T47D (cell line): Measurements from ENCODE around the gene ELK3.

Source experiments
- DNase-seq, 2 experiments: peaks; one replicate each; pipeline versions ENCODE4 v3.0.0 to v3.0.0-alpha.2; 2011 to 2012; ENCODE audit warnings: low read depth in 1 of 2, low spot score in 1 of 2
- JUND ChIP-seq: IDR thresholded peaks from 2 replicates; pipeline ENCODE4 v1.6.1; 2012; ENCODE audit warnings: low read depth
- in situ Hi-C: cut with HindIII; loops from 2 replicates; pipeline ENCODE4 v1.10.0; 2016; ENCODE audit warnings: low sequenced_read_pairs, low pct_unique_long_range_greater_than_20kb

The ELK3 gene

DNA sequence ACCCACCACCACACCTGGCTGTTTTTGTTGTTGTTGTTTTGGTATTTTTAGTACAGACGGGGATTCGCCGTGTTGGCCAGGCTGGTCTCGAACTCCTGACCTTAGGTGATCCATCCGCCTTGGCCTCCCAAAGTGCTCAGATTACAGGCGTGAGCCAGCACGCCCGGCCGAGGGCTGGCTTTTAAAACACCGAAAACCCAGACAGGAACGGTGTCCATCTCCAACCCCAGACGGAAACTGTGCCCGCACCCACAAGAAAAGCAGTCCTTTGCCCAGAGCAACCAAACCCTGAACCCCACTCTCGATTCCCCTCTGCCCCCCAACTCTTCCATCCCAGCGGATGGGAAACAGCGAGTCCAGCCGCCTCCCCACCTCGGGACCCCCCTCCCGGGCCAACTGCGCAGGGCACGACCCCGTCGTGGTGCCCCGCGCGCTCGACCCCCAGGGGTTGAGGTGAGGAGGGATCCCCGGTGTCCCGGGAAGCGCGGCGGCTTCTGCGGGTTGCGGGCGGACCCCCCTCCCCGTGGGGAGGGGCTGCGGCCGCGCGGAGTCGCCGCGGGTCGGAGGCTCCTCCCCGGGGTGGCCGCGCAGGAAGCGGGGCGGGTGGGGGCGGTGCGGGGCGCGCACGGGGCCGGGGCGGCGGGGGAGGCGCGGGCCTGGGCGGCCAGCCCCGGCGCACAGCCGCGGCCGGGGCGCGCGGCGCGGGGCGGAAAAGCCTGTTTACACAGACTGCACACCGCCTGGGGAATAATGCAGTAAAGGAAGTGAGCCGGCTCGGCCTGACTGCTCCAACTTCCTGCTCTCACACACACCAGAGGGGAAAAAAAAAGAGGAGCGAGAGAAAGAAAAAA is at the start of gene ELK3:
TSS of gene ELK3 (plus strand) at position 651 of the 851 bp plus-strand sequence.
- DNase-seq = peak; percentile 84 to 94
- in situ Hi-C loops = no loop called here
- no peak for TF ChIP-seq JUND

DNA sequence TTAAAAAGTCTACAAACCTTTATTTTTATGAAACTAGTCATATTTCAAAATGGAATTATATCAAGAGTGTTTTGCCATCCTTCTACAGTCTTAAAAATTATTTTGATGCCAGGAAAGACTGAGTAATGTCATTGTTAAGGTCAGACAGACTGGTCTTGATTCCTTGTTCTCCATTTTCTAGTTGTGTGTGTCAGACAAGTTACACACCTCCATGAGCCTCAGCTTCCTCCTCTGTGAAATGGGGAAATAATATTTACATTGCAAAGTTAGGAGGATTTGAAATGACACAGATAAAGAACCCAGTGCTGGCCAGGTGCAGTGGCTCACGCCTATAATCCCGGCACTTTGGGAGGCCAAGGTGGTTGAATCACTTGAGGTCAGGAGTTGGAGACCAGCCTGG is 47.4 kb upstream of the ELK3 start:
- in situ Hi-C loops = no loop called here
- no peak for TF ChIP-seq JUND
- DNase-seq = no peak

- no peak for DNase-seq
- in situ Hi-C loops = no loop called here
- no peak for TF ChIP-seq JUND
Observed at GRCh38 chr12:96150442-96150841, 43.7 kb upstream of the ELK3 start.

DNA sequence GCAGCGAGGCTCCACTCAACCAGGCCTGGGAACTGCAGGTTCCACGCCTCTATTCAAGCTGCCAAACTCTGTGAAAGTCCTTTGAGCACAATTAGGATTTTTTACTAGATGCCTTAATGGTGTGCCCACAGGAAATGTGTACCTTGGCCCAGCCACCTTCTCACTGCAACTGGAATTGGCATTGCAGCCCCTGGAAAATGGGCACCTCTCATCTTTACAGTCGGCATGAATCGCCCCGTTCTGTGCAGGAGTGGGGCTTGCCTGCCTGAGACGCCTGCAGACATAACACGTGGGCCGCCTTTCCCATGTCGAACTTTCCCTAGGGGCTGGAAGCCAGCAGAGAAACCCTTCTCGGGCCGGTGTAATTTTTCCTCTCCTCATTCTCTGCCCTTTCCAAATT is 42.0 kb upstream of the ELK3 start:
- no peak for DNase-seq
- in situ Hi-C loops = no loop called here
- no peak for TF ChIP-seq JUND

DNA sequence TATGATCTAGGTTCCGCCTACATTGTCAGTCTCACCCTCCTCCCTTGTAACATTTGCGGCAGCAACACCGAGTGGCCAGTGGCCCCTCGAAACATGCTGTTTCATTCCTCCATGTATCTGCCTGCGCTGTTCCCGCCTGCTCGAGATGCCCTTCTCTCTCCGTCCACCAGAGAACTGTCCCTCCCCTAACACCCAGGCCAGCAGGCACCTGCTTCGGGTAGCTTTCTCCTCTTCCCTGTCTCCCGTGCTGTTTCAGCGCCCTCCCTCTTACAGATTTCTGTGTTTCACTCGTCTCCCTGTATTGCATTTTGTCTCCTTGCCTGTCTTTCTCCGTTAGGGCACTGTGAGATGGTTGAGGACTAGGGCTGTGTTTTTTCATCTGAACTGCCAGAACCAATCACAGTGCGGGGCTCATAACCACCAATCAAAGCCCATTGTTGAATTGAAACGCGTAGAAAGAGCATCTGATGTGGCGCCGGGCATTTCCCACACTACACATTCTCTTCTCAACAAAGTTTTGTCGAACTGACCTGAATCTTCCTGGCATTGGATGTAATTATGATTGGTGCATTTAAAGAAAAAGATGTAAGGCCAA is 40.9 kb upstream of the ELK3 start:
- TF ChIP-seq JUND = no peak
- in situ Hi-C loops = no loop called here
- DNase-seq = no peak

DNA sequence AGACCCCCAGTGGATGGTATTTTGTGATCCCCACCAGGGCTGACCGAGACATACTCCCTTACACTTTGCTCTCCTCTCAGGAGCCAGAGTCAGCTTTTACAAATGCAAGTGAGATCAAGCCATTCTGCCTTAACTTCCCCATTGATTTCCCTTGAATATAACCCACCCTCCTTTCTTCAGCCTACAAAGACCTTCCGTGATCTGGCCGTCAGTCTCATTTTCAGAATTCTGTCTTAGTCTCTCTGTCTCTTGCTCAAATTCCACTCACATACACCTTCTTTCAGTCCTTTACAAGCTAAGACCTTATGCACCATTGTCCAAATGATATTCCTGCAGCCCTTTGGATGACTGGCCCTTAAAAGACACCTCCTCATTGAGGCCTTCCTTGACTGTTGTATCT is 39.0 kb upstream of the ELK3 start:
- no peak for TF ChIP-seq JUND
- in situ Hi-C loops = no loop called here
- DNase-seq = no peak

DNA sequence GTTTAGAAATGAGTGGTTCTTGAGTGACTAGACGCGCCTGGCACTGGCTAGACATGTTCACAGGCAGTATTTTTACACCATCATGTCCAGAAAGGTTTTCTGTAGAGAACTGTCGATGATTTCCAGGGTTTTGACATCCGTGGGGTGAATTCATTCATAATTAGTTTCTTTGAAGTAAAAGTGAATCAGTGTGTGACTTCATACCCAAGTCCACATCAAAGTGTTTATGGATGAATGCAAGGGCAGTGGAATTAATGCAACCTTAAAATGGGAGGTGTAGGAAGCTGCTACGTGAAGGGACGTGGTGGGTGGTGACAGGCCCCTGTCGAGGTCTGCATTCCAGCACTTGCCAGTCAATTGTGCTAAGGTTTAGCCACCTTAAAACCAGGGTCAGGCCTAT is 38.4 kb upstream of the ELK3 start:
- no peak for TF ChIP-seq JUND
- in situ Hi-C loops = no loop called here
- no peak for DNase-seq

DNA sequence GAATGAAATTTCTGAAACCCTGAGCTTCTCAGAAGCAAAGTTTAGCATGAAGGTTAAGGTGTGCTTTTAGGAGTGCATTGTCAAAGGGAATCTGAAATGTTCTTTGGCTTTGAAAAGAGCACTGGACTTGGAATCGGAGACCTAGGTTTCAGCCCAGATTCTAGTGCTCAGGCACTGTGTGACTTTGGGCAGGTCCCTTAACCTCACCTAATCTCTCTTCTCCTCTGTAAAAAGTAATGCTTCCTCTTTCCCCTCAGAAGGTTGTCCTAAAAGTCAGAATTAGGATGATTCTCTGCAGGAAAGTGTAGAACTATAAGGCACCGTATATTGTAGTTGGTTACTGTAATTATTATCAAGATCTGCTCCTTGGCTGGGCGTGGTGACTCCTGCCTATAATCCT is 38.0 kb upstream of the ELK3 start:
- DNase-seq = no peak
- no peak for TF ChIP-seq JUND
- in situ Hi-C loops = no loop called here

DNA sequence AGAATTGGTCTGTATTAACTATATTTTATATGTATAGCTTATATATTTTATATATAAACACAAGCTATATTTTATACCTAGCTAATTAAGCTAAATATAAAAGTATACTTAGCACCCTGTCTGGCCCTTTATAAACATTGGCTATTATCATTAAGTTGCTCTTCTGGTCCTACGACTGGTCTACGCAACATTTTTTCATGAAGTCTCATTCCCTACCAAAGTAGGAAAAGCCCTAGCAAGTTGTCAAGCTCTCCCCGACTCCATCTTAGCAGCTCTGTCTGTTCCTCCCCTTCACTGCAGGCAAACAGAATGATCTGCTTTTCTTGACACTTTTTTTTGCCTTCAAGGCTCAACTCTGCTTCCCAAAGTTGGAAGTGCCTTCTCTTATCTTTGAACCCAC is 36.7 kb upstream of the ELK3 start:
- no peak for TF ChIP-seq JUND
- peak; percentile 47 to 66 for DNase-seq
- in situ Hi-C loops = no loop called here

GRCh38 chr12:96164951-96165811 is 29.0 kb upstream of the ELK3 start:
- no peak for DNase-seq
- no peak for TF ChIP-seq JUND
- in situ Hi-C loops = no loop called here

DNA sequence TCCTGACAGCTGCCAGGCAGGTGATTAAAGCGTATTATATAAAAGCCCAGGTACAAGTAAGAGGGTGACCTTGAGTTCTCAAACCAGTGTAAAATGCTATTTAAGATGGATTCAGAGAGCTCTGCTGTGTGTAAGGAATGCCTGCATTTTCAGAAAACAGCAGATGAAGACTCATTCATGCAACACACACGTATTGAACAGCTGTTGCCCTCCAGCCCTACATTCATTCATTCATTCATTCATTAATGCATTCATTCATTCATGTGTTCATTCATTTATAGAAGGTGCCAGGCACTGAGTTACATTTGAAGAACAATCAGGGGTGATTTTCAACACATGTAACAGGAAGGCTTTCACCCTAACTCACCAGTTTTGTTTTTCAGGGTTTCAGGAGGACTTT is 27.4 kb upstream of the ELK3 start:
- DNase-seq = no peak
- TF ChIP-seq JUND = no peak
- in situ Hi-C loops = no loop called here

DNA sequence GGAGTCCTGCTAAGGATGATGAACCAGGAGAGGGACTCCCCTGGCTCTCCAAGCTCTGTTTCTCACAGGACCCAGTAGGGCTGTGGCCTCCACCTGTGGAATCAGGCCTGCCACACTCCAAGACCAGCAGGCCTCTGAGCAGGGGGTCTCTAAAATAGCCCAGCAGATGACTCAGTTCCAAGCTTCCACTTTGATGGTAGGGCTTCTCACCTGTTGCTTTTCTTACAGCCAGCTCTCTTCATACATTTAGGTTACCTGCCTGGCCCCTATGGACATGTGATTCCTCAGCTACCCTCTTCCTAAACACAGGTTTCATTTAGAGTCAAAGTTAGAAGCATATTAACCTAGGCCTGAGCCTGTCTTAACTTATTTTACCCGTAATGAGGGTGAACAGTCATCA is 26.7 kb upstream of the ELK3 start:
- no peak for DNase-seq
- in situ Hi-C loops = no loop called here
- TF ChIP-seq JUND = no peak

- DNase-seq = no peak
- TF ChIP-seq JUND = no peak
- in situ Hi-C loops = no loop called here
Observed at GRCh38 chr12:96170328-96170727, 23.8 kb upstream of the ELK3 start.
